Liver (tissue), 3 donors: ENCODE data around the gene GJB5.

Experiments
- CTCF ChIP-seq: fragments of 150-350 bp; IDR thresholded peaks from 2 replicates; pipeline ENCODE4 v1.5.1; 2017; ENCODE audit warnings: improper control_type of control experiment, low read depth, low read length; ENCODE audit not compliant: missing input control
- EGR1 ChIP-seq, 2 donors: IDR thresholded peaks; 2 replicates each; pipeline ENCODE4 v1.6.1; 2016 to 2018; ENCODE audit warnings: antibody characterized with exemption in 2 of 2, low read depth in 2 of 2
- FOXA1 ChIP-seq: IDR thresholded peaks from 2 replicates; pipeline ENCODE4 v1.6.1; 2016; ENCODE audit warnings: antibody characterized with exemption
- HNF4A ChIP-seq, 2 donors: conservative IDR thresholded peaks; 2 replicates each; pipeline ENCODE4 v1.6.1; 2016; ENCODE audit warnings: antibody characterized with exemption in 2 of 2, mild to moderate bottlenecking in 2 of 2
- HNF4G ChIP-seq: IDR thresholded peaks from 2 replicates; pipeline ENCODE4 v1.6.1; 2016; ENCODE audit warnings: antibody characterized with exemption
- JUND ChIP-seq, 2 donors: IDR thresholded peaks; 2 replicates each; pipeline ENCODE4 v1.6.1; 2016; ENCODE audit warnings: antibody characterized with exemption in 2 of 2
- MAX ChIP-seq: IDR thresholded peaks from 2 replicates; pipeline ENCODE4 v1.6.1; 2016; ENCODE audit warnings: antibody characterized with exemption
- RAD21 ChIP-seq, 2 donors: IDR thresholded peaks; 2 replicates each; pipeline ENCODE4 v1.6.1; 2016; ENCODE audit warnings: antibody characterized with exemption in 2 of 2, mild to moderate bottlenecking in 2 of 2
- REST ChIP-seq: IDR thresholded peaks from 2 replicates; pipeline ENCODE4 v1.6.1; 2016; ENCODE audit warnings: antibody characterized with exemption, mild to moderate bottlenecking
- SP1 ChIP-seq: IDR thresholded peaks from 2 replicates; pipeline ENCODE4 v1.6.1; 2018; ENCODE audit warnings: antibody characterized with exemption, mild to moderate bottlenecking
- TAF1 ChIP-seq: conservative IDR thresholded peaks from 2 replicates; pipeline ENCODE4 v1.6.1; 2016; ENCODE audit warnings: antibody characterized with exemption, mild to moderate bottlenecking
- YY1 ChIP-seq: IDR thresholded peaks from 2 replicates; pipeline ENCODE4 v1.6.1; 2016; ENCODE audit warnings: antibody characterized with exemption, mild to moderate bottlenecking
- ZBTB33 ChIP-seq: IDR thresholded peaks from 2 replicates; pipeline ENCODE4 v1.6.1; 2016; ENCODE audit warnings: antibody characterized with exemption
- donor health status: healthy.
- donor health status: healthy.

GRCh38 chr1:34803770-34804169 lies 48.9 kb downstream of the GJB5 start:
- TF ChIP-seq ZBTB33 = no peak
- no peak for TF ChIP-seq TAF1
- TF ChIP-seq CTCF = no peak
- TF ChIP-seq YY1 = no peak
- no peak for TF ChIP-seq RAD21 (IDR thresholded peaks at IDR 0.05)
- no peak for TF ChIP-seq MAX
- no peak for TF ChIP-seq HNF4A (conservative IDR thresholded peaks at IDR 0.05)
- TF ChIP-seq REST = no peak
- TF ChIP-seq FOXA1 = no peak
- TF ChIP-seq HNF4G = no peak
- no peak for TF ChIP-seq EGR1 (IDR thresholded peaks at IDR 0.05; ENCODE audit: low read depth in 2 of 2)
- TF ChIP-seq JUND (IDR thresholded peaks at IDR 0.05) = no peak
- TF ChIP-seq SP1 = no peak
